Stomach (tissue), 9 donors: ENCODE results near the gene PRKCE. TPM values are rescaled to one million over a fixed set of nuclear protein-coding genes. Genes with fewer than 3 reads are reported as not detected.

Source experiments
- DNase-seq, 2 donors: peaks; one replicate each; pipeline versions ENCODE4 v3.0.0 to v3.0.0-alpha.2; 2013 to 2019
- H3K27ac ChIP-seq, 5 donors: fragments of 200-600 bp in 4 of 5; sonication (generic) in 4 of 5; one replicate each; pipeline ENCODE4 v1.5.1; 2013 to 2019; ENCODE audit warnings: mild to moderate bottlenecking in 1 of 5, moderate library complexity in 1 of 5
- H3K27me3 ChIP-seq, 3 donors: fragments of 200-600 bp; sonication (generic); one replicate each; pipeline ENCODE4 v1.5.1; 2017 to 2019; ENCODE audit warnings: mixed run types in 1 of 3
- H3K36me3 ChIP-seq, 4 donors: fragments of 200-600 bp; sonication (generic); 1 replicate in 3 of 4; 2 replicates in 1 of 4; pipeline ENCODE4 v1.5.1; 2016 to 2019
- H3K4me1 ChIP-seq, 4 donors: fragments of 200-600 bp; sonication (generic); one replicate each; pipeline ENCODE4 v1.5.1; 2016 to 2019
- H3K4me3 ChIP-seq, 4 donors: fragments of 200-600 bp; sonication (generic) in 3 of 4; one replicate each; pipeline ENCODE4 v1.5.1; 2016 to 2019; ENCODE audit warnings: mild to moderate bottlenecking in 1 of 4
- H3K9me3 ChIP-seq, 4 donors: fragments of 200-600 bp; sonication (generic); one replicate each; pipeline ENCODE4 v1.5.1; 2016 to 2019
- EP300 ChIP-seq: sonication (generic); formaldehyde crosslinking; IDR thresholded peaks from one replicate; pipeline ENCODE4 v1.6.1; 2017; ENCODE audit warnings: antibody characterized with exemption
- POLR2A ChIP-seq, 4 donors: fragments of 450-650 bp; IDR thresholded peaks; one replicate each; pipeline ENCODE4 v1.6.1; 2016; ENCODE audit warnings: antibody characterized with exemption in 4 of 4, control low read depth in 2 of 4, mild to moderate bottlenecking in 1 of 4, moderate library complexity in 1 of 4
- POLR2AphosphoS5 ChIP-seq, 3 donors: sonication (generic); formaldehyde crosslinking; IDR thresholded peaks; one replicate each; pipeline ENCODE4 v1.6.1; 2016; ENCODE audit warnings: antibody characterized with exemption in 3 of 3
- WGBS, 5 donors: extraction: QIAGEN DNeasy Blood & Tissue Kit in 3 of 5; methylation state at CpG; one replicate each; pipeline versions ENCODE4 v1.1.5 to v1.1.7; 2013 to 2018; 5-methylcytosine and 5-hydroxymethylcytosine counted together
- intact Hi-C: fragments of 100-400 bp; cut with DNase I; formaldehyde crosslinking; loops from one replicate; pipeline ENCODE4 v1.15.1; 2023; ENCODE audit warnings: low total_unique reads
- polyA plus RNA-seq, 3 donors: library from polyadenylated mRNA; stranded (reverse); fragments of 200-250 nt; gene quantifications; one replicate each; pipeline ENCODE4 v1.2.3, GENCODE V29; 2013
- total RNA-seq, 5 donors: library from RNA; depleted of rRNA; stranded (reverse); fragments of >200 nt; gene quantifications; one replicate each; pipeline versions ENCODE4 v1.1.0 to v1.2.3, GENCODE V29; 2014 to 2016
- TF ChIP-seq, protein P1 (sequence below), 7 experiments: fragments of 450-650 bp in 4 of 7; fragments of 200-600 bp in 3 of 7; sonication (generic) in 3 of 7; IDR thresholded peaks; one replicate each; pipeline ENCODE4 v1.5.1; 2016 to 2019; ENCODE audit warnings: antibody characterized with exemption in 7 of 7, control low read depth in 2 of 7, mild to moderate bottlenecking in 1 of 7
- donor health status: healthy with polysubstance abuse.
- donor health status: Bipolar disorder and iron deficiency.
- donor health status: healthy.

PRKCE gene
- total and polyA plus RNA-seq, 8 donors, result 2.0 to 92.0 (median 10.0) TPM

DNA sequence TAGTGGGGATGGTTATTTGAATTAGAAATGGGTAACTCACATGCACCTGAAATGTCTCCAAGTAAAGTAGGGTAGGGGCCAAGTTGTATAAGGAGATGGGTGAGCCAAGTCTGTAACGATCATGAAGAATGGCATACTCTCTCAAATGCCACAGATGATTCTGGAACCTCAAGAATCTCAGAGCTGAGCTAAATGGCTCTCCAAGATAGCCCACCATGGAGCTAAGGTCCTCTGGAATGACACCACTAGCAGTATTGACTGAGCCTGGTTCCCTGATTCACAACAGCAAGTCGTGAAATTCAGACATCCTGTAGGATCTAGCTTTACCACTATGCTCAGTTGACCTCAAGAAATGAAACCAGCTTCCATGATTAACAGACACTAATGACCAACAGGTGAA lies 529.8 kb downstream of the PRKCE start:
- Histone ChIP-seq H3K27ac (no peak overlapping the region), H3K4me1 (peaks cover 0 to 21% (median 5%) of the 10 kb centered on the region in 4 donors), H3K4me3 (no peak overlapping the region), H3K36me3 (peaks cover 0 to 10% (median 7%) of the 10 kb centered on the region in 4 donors), H3K9me3 (no peaks in the 10 kb centered on the region), H3K27me3 (no peaks in the 10 kb centered on the region)
- intact Hi-C loops, result no loop called here
- 77 to 93% (median 92%) methylated on average over 2 of the region's 2 CpGs for WGBS, 5 donors
- no peak for DNase-seq
- TF ChIP-seq POLR2A (IDR thresholded peaks at IDR 0.05), result no peak
- no peak for TF ChIP-seq POLR2AphosphoS5 (IDR thresholded peaks at IDR 0.05)
- no peak for TF ChIP-seq EP300
- TF ChIP-seq, protein P1, sequence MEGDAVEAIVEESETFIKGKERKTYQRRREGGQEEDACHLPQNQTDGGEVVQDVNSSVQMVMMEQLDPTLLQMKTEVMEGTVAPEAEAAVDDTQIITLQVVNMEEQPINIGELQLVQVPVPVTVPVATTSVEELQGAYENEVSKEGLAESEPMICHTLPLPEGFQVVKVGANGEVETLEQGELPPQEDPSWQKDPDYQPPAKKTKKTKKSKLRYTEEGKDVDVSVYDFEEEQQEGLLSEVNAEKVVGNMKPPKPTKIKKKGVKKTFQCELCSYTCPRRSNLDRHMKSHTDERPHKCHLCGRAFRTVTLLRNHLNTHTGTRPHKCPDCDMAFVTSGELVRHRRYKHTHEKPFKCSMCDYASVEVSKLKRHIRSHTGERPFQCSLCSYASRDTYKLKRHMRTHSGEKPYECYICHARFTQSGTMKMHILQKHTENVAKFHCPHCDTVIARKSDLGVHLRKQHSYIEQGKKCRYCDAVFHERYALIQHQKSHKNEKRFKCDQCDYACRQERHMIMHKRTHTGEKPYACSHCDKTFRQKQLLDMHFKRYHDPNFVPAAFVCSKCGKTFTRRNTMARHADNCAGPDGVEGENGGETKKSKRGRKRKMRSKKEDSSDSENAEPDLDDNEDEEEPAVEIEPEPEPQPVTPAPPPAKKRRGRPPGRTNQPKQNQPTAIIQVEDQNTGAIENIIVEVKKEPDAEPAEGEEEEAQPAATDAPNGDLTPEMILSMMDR (IDR thresholded peaks at IDR 0.05), result no peak

DNA sequence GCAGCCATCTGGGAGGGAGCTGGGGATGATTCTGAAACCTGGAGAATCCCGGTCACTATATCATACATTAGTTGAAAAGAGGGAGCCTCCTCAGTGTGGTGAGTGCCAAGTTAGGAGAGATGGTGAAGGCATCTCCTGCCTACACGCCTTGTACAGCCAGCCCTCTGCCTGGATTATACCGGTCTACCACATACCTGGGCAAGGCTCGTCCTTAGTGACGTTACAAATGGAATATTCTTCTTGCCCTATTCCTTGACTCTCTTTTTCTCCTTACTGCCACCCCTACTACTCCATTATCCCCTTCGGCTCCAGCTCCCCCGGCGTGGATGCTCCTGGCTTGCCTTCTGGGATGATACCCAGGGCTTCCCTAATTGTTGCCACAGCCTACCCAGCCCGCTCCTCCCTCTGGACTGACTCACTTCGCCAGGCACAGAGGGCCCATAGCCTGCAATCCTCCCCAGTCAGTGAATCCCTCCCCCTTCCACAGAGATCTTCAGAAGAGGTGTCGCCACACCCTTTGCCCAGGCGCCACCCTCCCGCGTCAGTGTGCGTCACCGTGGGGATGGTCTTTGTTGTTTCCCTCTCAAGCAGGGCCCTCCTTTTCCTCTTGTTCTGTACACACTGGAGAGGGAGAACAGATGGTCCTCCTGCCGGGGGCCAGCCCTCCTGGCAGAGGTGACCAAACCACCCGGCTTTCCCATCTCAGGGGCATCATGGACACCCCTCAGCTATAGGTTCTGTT lies 530.5 kb downstream of the PRKCE start:
- 90 to 96% (median 91%) methylated on average over 18 of the region's 18 CpGs for WGBS, 5 donors
- intact Hi-C loops, result no loop called here
- Histone ChIP-seq H3K4me1 (peaks cover 0 to 27% (median 8%) of the 10 kb centered on the region in 4 donors), H3K4me3 (no peak overlapping the region), H3K27ac (no peak overlapping the region), H3K9me3 (no peaks in the 10 kb centered on the region), H3K27me3 (no peaks in the 10 kb centered on the region), H3K36me3 (peaks cover 0 to 10% (median 7%) of the 10 kb centered on the region in 4 donors)
- TF ChIP-seq EP300, result no peak
- no peak for TF ChIP-seq POLR2A (IDR thresholded peaks at IDR 0.05)
- no peak for TF ChIP-seq POLR2AphosphoS5 (IDR thresholded peaks at IDR 0.05)
- TF ChIP-seq, protein P1 (IDR thresholded peaks at IDR 0.05), result no peak
- no peak for DNase-seq

- Histone ChIP-seq H3K27me3 (no peaks in the 10 kb centered on the region), H3K9me3 (no peaks in the 10 kb centered on the region), H3K4me3 (no peak overlapping the region), H3K27ac (no peak overlapping the region), H3K36me3 (peaks cover 0 to 10% (median 7%) of the 10 kb centered on the region in 4 donors), H3K4me1 (peaks cover 0 to 42% (median 21%) of the 10 kb centered on the region in 4 donors)
- TF ChIP-seq, protein P1 (IDR thresholded peaks at IDR 0.05), result no peak
- TF ChIP-seq POLR2A (IDR thresholded peaks at IDR 0.05), result no peak
- TF ChIP-seq EP300, result no peak
- intact Hi-C loops, result no loop called here
- DNase-seq, result no peak
- WGBS, 5 donors, result 86 to 98% (median 96%) methylated on average over 4 of the region's 4 CpGs
Measured at GRCh38 chr2:46183426-46183825, 532.0 kb downstream of the PRKCE start.

GRCh38 chr2:46184794-46185583 lies 533.5 kb downstream of the PRKCE start:
- WGBS, 5 donors, result 79 to 90% (median 89%) methylated on average over 12 of the region's 12 CpGs
- Histone ChIP-seq H3K36me3 (peaks cover 0 to 10% (median 7%) of the 10 kb centered on the region in 4 donors), H3K9me3 (no peaks in the 10 kb centered on the region), H3K27me3 (no peaks in the 10 kb centered on the region), H3K4me3 (no peak overlapping the region), H3K4me1 (peaks cover 0 to 29% (median 20%) of the 10 kb centered on the region in 4 donors), H3K27ac (no peak overlapping the region)
- intact Hi-C loops, result no loop called here
- no peak for DNase-seq
- TF ChIP-seq POLR2A (IDR thresholded peaks at IDR 0.05) (no peak), POLR2AphosphoS5 (IDR thresholded peaks at IDR 0.05) (no peak), EP300 (no peak)
- TF ChIP-seq, protein P1 (IDR thresholded peaks at IDR 0.05), result no peak
